GM12878 (cell line): ENCODE measurements around the gene PRKAG2.

Experiments used
- BRCA1 ChIP-seq: IDR thresholded peaks from 2 replicates; pipeline ENCODE4 v1.6.1; 2011; ENCODE audit warnings: low read depth, low read length, improper control_type of control experiment
- EZH2 ChIP-seq: IDR thresholded peaks from 2 replicates; pipeline ENCODE4 v1.6.1; 2012; ENCODE audit warnings: low read depth, mild to moderate bottlenecking, control low read depth, inconsistent platforms, low read length, borderline replicate concordance; ENCODE audit not compliant: control insufficient read depth
- NFYB ChIP-seq: IDR thresholded peaks from 2 replicates; pipeline ENCODE4 v1.6.1; 2011; ENCODE audit warnings: low read depth, mild to moderate bottlenecking, low read length, improper control_type of control experiment, moderate library complexity; ENCODE audit not compliant: insufficient read depth
- NR2C2 ChIP-seq: IDR thresholded peaks from 2 replicates; pipeline ENCODE4 v1.6.1; 2011; ENCODE audit warnings: borderline replicate concordance, low read depth; ENCODE audit not compliant: control insufficient read depth, insufficient read length
- POLR2A ChIP-seq: IDR thresholded peaks from 2 replicates; pipeline ENCODE4 v1.6.1; 2011; ENCODE audit warnings: low read depth, mild to moderate bottlenecking, low read length
- POLR2AphosphoS5 ChIP-seq: IDR thresholded peaks from 2 replicates; pipeline ENCODE4 v1.6.1; 2011; ENCODE audit warnings: mild to moderate bottlenecking, low read length, inconsistent platforms
- SP1 ChIP-seq: IDR thresholded peaks from one replicate; pipeline ENCODE4 v1.6.1; 2011; ENCODE audit warnings: low read depth, low read length
- TAF1 ChIP-seq: IDR thresholded peaks from 2 replicates; pipeline ENCODE4 v1.6.1; 2011; ENCODE audit warnings: mild to moderate bottlenecking, low read depth, low read length, borderline replicate concordance
- TF ChIP-seq, protein P1 (sequence below), 3 experiments: IDR thresholded peaks in 2 of 3; conservative IDR thresholded peaks in 1 of 3; 2 replicates each; pipeline ENCODE4 v1.5.1; 2011; ENCODE audit warnings: low read depth in 3 of 3, low read length in 3 of 3, mild to moderate bottlenecking in 3 of 3, control low read depth in 2 of 3, moderate library complexity in 2 of 3, inconsistent platforms in 1 of 3, mixed read lengths in 1 of 3; ENCODE audit not compliant: control insufficient read depth in 2 of 3, insufficient read depth in 1 of 3; ENCODE audit errors: extremely low read depth in 1 of 3
- TF ChIP-seq, protein P2 (sequence below): IDR thresholded peaks from 2 replicates; pipeline ENCODE4 v1.6.1; 2011; ENCODE audit warnings: low read depth, mild to moderate bottlenecking, low read length, moderate library complexity, borderline replicate concordance; ENCODE audit errors: extremely low read depth

DNA sequence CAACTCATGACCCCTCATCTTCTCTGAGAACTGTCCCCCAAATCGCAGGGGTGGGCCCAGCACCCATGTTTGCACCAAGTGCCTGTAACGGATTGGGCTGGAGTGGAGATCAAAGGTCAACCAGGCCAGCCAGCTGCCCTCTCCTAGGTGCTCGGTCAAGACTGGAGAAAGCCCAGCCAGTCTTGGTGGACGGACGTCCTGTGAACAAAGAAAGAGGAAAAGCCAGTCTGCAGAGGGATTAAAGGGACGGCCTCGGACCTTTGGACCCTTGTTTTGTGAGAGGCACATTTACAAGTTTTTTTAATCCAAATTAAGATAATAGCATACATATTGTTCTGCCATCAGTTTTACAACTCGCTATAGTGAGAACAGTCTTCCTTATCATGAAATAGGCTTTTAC is 47.6 kb upstream of the PRKAG2 start:
- TF ChIP-seq, protein P1, sequence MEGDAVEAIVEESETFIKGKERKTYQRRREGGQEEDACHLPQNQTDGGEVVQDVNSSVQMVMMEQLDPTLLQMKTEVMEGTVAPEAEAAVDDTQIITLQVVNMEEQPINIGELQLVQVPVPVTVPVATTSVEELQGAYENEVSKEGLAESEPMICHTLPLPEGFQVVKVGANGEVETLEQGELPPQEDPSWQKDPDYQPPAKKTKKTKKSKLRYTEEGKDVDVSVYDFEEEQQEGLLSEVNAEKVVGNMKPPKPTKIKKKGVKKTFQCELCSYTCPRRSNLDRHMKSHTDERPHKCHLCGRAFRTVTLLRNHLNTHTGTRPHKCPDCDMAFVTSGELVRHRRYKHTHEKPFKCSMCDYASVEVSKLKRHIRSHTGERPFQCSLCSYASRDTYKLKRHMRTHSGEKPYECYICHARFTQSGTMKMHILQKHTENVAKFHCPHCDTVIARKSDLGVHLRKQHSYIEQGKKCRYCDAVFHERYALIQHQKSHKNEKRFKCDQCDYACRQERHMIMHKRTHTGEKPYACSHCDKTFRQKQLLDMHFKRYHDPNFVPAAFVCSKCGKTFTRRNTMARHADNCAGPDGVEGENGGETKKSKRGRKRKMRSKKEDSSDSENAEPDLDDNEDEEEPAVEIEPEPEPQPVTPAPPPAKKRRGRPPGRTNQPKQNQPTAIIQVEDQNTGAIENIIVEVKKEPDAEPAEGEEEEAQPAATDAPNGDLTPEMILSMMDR (IDR thresholded peaks at IDR 0.05 in 2 of 3, conservative IDR thresholded peaks at IDR 0.05 in 1 of 3; ENCODE audit: control insufficient read depth in 2 of 3, extremely low read depth in 1 of 3, insufficient read depth in 1 of 3, low read depth in 3 of 3, low read length in 3 of 3) = no peak
- TF ChIP-seq SP1 = no peak
- no peak for TF ChIP-seq NFYB
- TF ChIP-seq POLR2AphosphoS5 = no peak
- no peak for TF ChIP-seq EZH2
- no peak for TF ChIP-seq NR2C2
- TF ChIP-seq, protein P2, sequence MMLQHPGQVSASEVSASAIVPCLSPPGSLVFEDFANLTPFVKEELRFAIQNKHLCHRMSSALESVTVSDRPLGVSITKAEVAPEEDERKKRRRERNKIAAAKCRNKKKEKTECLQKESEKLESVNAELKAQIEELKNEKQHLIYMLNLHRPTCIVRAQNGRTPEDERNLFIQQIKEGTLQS = no peak
- TF ChIP-seq POLR2A = no peak
- no peak for TF ChIP-seq TAF1
- no peak for TF ChIP-seq BRCA1
